Caco-2 (cell line): Measurements from ENCODE around the gene CLDN18. TPM values are rescaled to one million over a fixed set of nuclear protein-coding genes. Genes with fewer than 3 reads are reported as not detected.

Experiments
- Bru-seq: library from RNA; stranded (reverse); fragments of 400-500 nt; gene quantifications from one replicate; lab custom pipeline; 2021; lab: Mats Ljungman, UMichigan
- BruChase-seq, 2 experiments: library from RNA; stranded (reverse); fragments of 400-500 nt; gene quantifications; one replicate each; lab custom pipeline; 2021; lab: Mats Ljungman, UMichigan
- BruUV-seq: library from RNA; stranded (reverse); fragments of 400-500 nt; replicated peaks from 2 replicates; lab custom pipeline; 2021; lab: Mats Ljungman, UMichigan
- CTCF ChIA-PET: fragments of 300-600 bp; sonication (Branson Sonifier 250); formaldehyde crosslinking; loops from one replicate; lab custom pipeline; 2022; ENCODE audit warnings: antibody characterized with exemption; lab: Charles Lee
- POLR2A ChIA-PET: fragments of 300-600 bp; sonication (Branson Sonifier 250); formaldehyde crosslinking; loops from one replicate; lab custom pipeline; 2022; ENCODE audit warnings: antibody characterized with exemption; lab: Charles Lee
- DNase-seq, 2 experiments: peaks; one replicate each; pipeline versions ENCODE4 v3.0.0 to v3.0.0-alpha.2; 2020 to 2022
- H3K27me3 ChIP-seq: replicated peaks from 2 replicates; pipeline ENCODE4 v1.6.0; 2011; ENCODE audit warnings: low read length; ENCODE audit not compliant: control insufficient read depth, insufficient read depth
- H3K36me3 ChIP-seq: 2 replicates; pipeline ENCODE4 v1.5.1; 2011; ENCODE audit warnings: low read length; ENCODE audit not compliant: control insufficient read depth, insufficient read depth
- H3K4me1 ChIP-seq: fragments of 250-450 bp; sonication (Bioruptor Pico); 2 replicates; pipeline ENCODE4 v1.5.1; 2020; ENCODE audit warnings: mild to moderate bottlenecking
- H3K4me3 ChIP-seq: 2 replicates; pipeline ENCODE4 v1.5.1; 2011; ENCODE audit warnings: low read depth, mild to moderate bottlenecking, control low read depth, low read length
- H3K9me3 ChIP-seq: fragments of 250-450 bp; sonication (Bioruptor Pico); 2 replicates; pipeline ENCODE4 v1.5.1; 2020; ENCODE audit warnings: mild to moderate bottlenecking, moderate library complexity
- H3K27ac Mint-ChIP-seq: one replicate; pipeline ENCODE4 v1.8.0; 2022; ENCODE audit warnings: mixed read lengths; ENCODE audit not compliant: unreplicated experiment
- H3K27me3 Mint-ChIP-seq: one replicate; pipeline ENCODE4 v1.8.0; 2022; ENCODE audit warnings: mixed read lengths; ENCODE audit not compliant: insufficient read depth, unreplicated experiment
- H3K36me3 Mint-ChIP-seq: one replicate; pipeline ENCODE4 v1.8.0; 2022; ENCODE audit warnings: mild to moderate bottlenecking, mixed read lengths; ENCODE audit not compliant: insufficient read depth, unreplicated experiment
- H3K4me1 Mint-ChIP-seq: one replicate; pipeline ENCODE4 v1.8.0; 2022; ENCODE audit warnings: low read depth, mixed read lengths; ENCODE audit not compliant: unreplicated experiment
- H3K4me3 Mint-ChIP-seq: one replicate; pipeline ENCODE4 v1.8.0; 2022; ENCODE audit warnings: mild to moderate bottlenecking, moderate library complexity, mixed read lengths; ENCODE audit not compliant: unreplicated experiment
- H3K9me3 Mint-ChIP-seq: one replicate; pipeline ENCODE4 v1.8.0; 2022; ENCODE audit warnings: mixed read lengths; ENCODE audit not compliant: unreplicated experiment
- intact Hi-C: fragments of 100-400 bp; cut with micrococcal nuclease; formaldehyde crosslinking; loops from one replicate; pipeline ENCODE4 v1.10.0; 2022; ENCODE audit not compliant: unreplicated experiment
- long read RNA-seq: library from polyadenylated mRNA; stranded (forward); transcript quantifications from one replicate; pipeline ENCODE4 v2.0.0, GENCODE V29; 2022
- total RNA-seq: library from RNA; stranded (reverse); gene quantifications from 2 replicates; pipeline ENCODE4 v1.2.3, GENCODE V29; 2022
- TF ChIP-seq, protein P1 (sequence below), 2 experiments: fragments of 200-600 bp in 1 of 2; IDR thresholded peaks; 1 replicate in 1 of 2; 2 replicates in 1 of 2; pipeline versions ENCODE4 v1.5.1 to v1.8.0; 2011 to 2022; ENCODE audit warnings: antibody characterized with exemption in 1 of 2, control low read depth in 1 of 2, inconsistent platforms in 1 of 2, low read depth in 1 of 2, low read length in 1 of 2, mild to moderate bottlenecking in 1 of 2, moderate library complexity in 1 of 2; ENCODE audit not compliant: insufficient read depth in 1 of 2, severe bottlenecking in 1 of 2, unreplicated experiment in 1 of 2

Gene CLDN18
- total RNA-seq: not detected in 2 replicates
- percentile 10 among the genes with signal in this experiment for Bru-seq, nascent RNA
- BruChase-seq, experiment 1, labeled RNA remaining after a 2-hour chase: percentile 5 among the genes with signal in this experiment
- percentile 7 among the genes with signal in this experiment for BruChase-seq, experiment 2, labeled RNA remaining after a 6-hour chase
- long read RNA-seq: 0 reads

- DNase-seq: no peak
- Histone ChIP-seq H3K27me3 (no peaks in the 10 kb centered on the region), H3K4me1 (no peaks in the 10 kb centered on the region), H3K9me3 (no peaks in the 10 kb centered on the region), H3K36me3 (no peaks in the 10 kb centered on the region), H3K4me3 (no peak within 1 kb of the TSS)
- intact Hi-C loops: no loop called here
- H3K4me3 Mint-ChIP-seq: no peak within 1 kb of the TSS
- H3K27ac Mint-ChIP-seq: no peak within 1 kb of the TSS
- H3K36me3 Mint-ChIP-seq: no peaks in the 10 kb centered on the region
- POLR2A ChIA-PET: no interaction called here
- TF ChIP-seq, protein P1, sequence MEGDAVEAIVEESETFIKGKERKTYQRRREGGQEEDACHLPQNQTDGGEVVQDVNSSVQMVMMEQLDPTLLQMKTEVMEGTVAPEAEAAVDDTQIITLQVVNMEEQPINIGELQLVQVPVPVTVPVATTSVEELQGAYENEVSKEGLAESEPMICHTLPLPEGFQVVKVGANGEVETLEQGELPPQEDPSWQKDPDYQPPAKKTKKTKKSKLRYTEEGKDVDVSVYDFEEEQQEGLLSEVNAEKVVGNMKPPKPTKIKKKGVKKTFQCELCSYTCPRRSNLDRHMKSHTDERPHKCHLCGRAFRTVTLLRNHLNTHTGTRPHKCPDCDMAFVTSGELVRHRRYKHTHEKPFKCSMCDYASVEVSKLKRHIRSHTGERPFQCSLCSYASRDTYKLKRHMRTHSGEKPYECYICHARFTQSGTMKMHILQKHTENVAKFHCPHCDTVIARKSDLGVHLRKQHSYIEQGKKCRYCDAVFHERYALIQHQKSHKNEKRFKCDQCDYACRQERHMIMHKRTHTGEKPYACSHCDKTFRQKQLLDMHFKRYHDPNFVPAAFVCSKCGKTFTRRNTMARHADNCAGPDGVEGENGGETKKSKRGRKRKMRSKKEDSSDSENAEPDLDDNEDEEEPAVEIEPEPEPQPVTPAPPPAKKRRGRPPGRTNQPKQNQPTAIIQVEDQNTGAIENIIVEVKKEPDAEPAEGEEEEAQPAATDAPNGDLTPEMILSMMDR (IDR thresholded peaks at IDR 0.05; ENCODE audit: insufficient read depth in 1 of 2, low read depth in 1 of 2, low read length in 1 of 2, severe bottlenecking in 1 of 2, unreplicated experiment in 1 of 2): no peak
- no TSS peak for BruUV-seq
- CTCF ChIA-PET: no interaction called here
- no peaks in the 10 kb centered on the region for H3K27me3 Mint-ChIP-seq
- H3K9me3 Mint-ChIP-seq: no peaks in the 10 kb centered on the region
- H3K4me1 Mint-ChIP-seq: peaks cover 13% of the 10 kb centered on the region
Observed at GRCh38 chr3:138009476-138010272, at the start of gene CLDN18. TSS of gene CLDN18 (plus strand) at chr3:138010165. CDS start at chr3:138010226, 61 bp downstream.

DNA sequence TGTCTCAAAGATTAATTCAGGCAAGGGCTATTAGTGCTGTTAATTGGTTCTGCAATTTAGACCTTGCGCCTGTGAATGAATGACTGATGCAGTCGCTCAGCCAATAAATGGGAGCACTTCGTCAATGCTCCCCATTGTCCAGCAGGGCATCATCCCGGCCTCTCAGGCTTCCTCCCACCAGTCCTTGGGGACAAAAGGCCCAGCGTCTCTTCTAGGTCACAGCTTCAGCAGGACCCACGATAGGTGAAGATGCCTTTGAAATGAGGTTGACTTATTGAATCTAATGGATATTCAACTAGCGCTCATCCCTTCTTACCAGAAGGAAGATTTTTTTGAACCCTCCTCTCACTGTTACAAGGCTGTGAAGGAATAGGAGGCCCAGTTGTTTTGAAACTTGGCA, 47.7 kb upstream of the CLDN18 start:
- no peaks in the 10 kb centered on the region for H3K4me1 Mint-ChIP-seq
- no peak overlapping the region for H3K4me3 ChIP-seq
- no TSS peak for BruUV-seq
- H3K4me3 Mint-ChIP-seq: no peak overlapping the region
- H3K9me3 Mint-ChIP-seq: no peaks in the 10 kb centered on the region
- no peaks in the 10 kb centered on the region for H3K4me1 ChIP-seq
- no peak overlapping the region for H3K27ac Mint-ChIP-seq
- no peaks in the 10 kb centered on the region for H3K36me3 ChIP-seq
- ChIA-PET POLR2A (no interaction called here), CTCF (no interaction called here)
- no peak for DNase-seq
- H3K36me3 Mint-ChIP-seq: no peaks in the 10 kb centered on the region
- intact Hi-C loops: no loop called here
- H3K27me3 ChIP-seq: no peaks in the 10 kb centered on the region
- no peaks in the 10 kb centered on the region for H3K9me3 ChIP-seq
- peaks cover 11% of the 10 kb centered on the region for H3K27me3 Mint-ChIP-seq
- TF ChIP-seq, protein P1 (IDR thresholded peaks at IDR 0.05; ENCODE audit: insufficient read depth in 1 of 2, low read depth in 1 of 2, low read length in 1 of 2, severe bottlenecking in 1 of 2, unreplicated experiment in 1 of 2): no peak

DNA sequence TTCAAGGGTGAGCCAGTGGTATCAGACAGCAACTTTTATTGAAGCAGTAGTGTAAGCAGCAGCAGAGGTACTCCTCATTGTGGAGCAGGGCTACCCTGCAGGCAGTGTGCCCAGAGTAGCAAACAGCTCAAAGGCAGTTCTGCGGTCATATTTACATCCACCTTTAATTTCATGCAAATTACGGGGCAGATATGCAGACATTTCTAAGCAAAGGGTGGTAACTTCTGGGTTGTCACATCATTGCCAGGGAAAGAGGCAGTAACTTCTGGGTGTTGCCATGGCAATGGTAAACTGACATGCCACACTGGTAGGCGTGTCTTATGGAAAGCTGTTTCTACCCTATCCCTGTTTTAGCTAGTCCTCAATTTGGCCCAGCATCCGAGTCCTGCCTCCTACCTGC, 46.5 kb upstream of the CLDN18 start:
- Histone ChIP-seq H3K36me3 (no peaks in the 10 kb centered on the region), H3K9me3 (no peaks in the 10 kb centered on the region), H3K27me3 (no peaks in the 10 kb centered on the region), H3K4me1 (no peaks in the 10 kb centered on the region), H3K4me3 (no peak overlapping the region)
- no peak for DNase-seq
- no peaks in the 10 kb centered on the region for H3K36me3 Mint-ChIP-seq
- no peak overlapping the region for H3K27ac Mint-ChIP-seq
- intact Hi-C loops: no loop called here
- no peak overlapping the region for H3K4me3 Mint-ChIP-seq
- POLR2A ChIA-PET: no interaction called here
- H3K9me3 Mint-ChIP-seq: no peaks in the 10 kb centered on the region
- no peaks in the 10 kb centered on the region for H3K4me1 Mint-ChIP-seq
- peaks cover 8% of the 10 kb centered on the region for H3K27me3 Mint-ChIP-seq
- TF ChIP-seq, protein P1 (IDR thresholded peaks at IDR 0.05; ENCODE audit: insufficient read depth in 1 of 2, low read depth in 1 of 2, low read length in 1 of 2, severe bottlenecking in 1 of 2, unreplicated experiment in 1 of 2): no peak
- BruUV-seq: no TSS peak
- CTCF ChIA-PET: no interaction called here
